Parathyroid adenoma (tissue), 2 donors: ENCODE data around the gene TMEM151B.
A peak's percentile ranks its signal among the peaks of the same experiment; 100 is the strongest.

Source experiments
- H2AFZ ChIP-seq: fragments of 300-600 bp; sonication (generic); one replicate; pipeline ENCODE4 v1.7.0; 2017; ENCODE audit warnings: antibody characterized with exemption, mild to moderate bottlenecking
- H3K27ac ChIP-seq: fragments of 300-600 bp; sonication (generic); one replicate; pipeline ENCODE4 v1.7.0; 2017
- H3K27me3 ChIP-seq: fragments of 300-600 bp; sonication (generic); one replicate; pipeline ENCODE4 v1.7.0; 2017; ENCODE audit warnings: low read length; ENCODE audit not compliant: control insufficient read depth, insufficient read depth
- H3K36me3 ChIP-seq: fragments of 300-600 bp; sonication (generic); one replicate; pipeline ENCODE4 v1.7.0; 2017; ENCODE audit warnings: low read length; ENCODE audit not compliant: control insufficient read depth, insufficient read depth
- H3K4me1 ChIP-seq: fragments of 300-600 bp; sonication (generic); one replicate; pipeline ENCODE4 v1.7.0; 2017; ENCODE audit warnings: control low read depth
- H3K4me2 ChIP-seq: fragments of 300-600 bp; sonication (generic); one replicate; pipeline ENCODE4 v1.7.0; 2017; ENCODE audit warnings: low read length
- H3K4me3 ChIP-seq: fragments of 300-600 bp; sonication (generic); one replicate; pipeline ENCODE4 v1.7.0; 2017; ENCODE audit warnings: low read depth, low read length
- H3K79me2 ChIP-seq: fragments of 300-600 bp; sonication (generic); one replicate; pipeline ENCODE4 v1.7.0; 2017; ENCODE audit warnings: control low read depth
- H3K9ac ChIP-seq: fragments of 300-600 bp; sonication (generic); one replicate; pipeline ENCODE4 v1.7.0; 2017; ENCODE audit warnings: mild to moderate bottlenecking
- H3K9me3 ChIP-seq: fragments of 300-600 bp; sonication (generic); one replicate; pipeline ENCODE4 v1.7.0; 2017; ENCODE audit warnings: low read length; ENCODE audit not compliant: control insufficient read depth
- CTCF ChIP-seq: fragments of 300-600 bp; sonication (generic); IDR thresholded peaks from one replicate; pipeline ENCODE4 v1.7.0; 2017; ENCODE audit warnings: antibody characterized with exemption, mild to moderate bottlenecking
- donor health status: primary hyperparathyroidism.

Gene TMEM151B

DNA sequence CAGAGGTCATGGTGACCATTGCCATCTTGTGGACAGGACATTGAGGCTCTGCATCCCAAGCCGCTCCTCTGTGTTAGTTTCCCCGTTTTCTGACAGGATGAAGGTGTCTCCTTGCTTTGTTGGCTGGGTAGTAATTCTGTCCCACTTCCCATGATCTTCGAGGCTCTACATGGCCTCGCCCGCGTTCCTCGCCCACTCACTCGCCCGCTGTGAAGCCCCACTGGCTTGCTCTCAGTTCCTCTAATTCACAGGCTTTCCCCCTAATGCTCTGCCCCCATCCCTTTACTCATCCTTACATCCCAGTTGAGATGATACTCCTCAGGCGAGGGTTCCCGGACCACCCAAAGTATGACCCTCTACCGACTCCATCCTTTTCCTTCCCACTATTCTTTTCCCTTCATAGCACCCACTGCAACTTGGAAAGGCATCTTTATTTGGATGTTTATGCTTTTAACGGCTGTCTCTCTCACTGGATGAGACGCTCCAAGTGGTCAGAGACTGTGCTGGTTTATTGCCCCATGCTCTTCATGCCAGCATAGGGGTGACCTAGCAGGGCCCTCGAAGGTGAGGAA lies 12.4 kb upstream of the TMEM151B start:
- Histone ChIP-seq H3K4me1 (peaks cover 12% of the 10 kb centered on the region), H2AFZ (peak overlapping the region; percentile 97), H3K79me2 (no peaks in the 10 kb centered on the region), H3K9ac (peak overlapping the region; percentile 0), H3K4me3 (peak overlapping the region; percentile 67), H3K36me3 (no peaks in the 10 kb centered on the region), H3K4me2 (peak overlapping the region; percentile 84), H3K9me3 (no peaks in the 10 kb centered on the region), H3K27me3 (no peaks in the 10 kb centered on the region), H3K27ac (peak overlapping the region; percentile 81)
- TF ChIP-seq CTCF = no peak

DNA sequence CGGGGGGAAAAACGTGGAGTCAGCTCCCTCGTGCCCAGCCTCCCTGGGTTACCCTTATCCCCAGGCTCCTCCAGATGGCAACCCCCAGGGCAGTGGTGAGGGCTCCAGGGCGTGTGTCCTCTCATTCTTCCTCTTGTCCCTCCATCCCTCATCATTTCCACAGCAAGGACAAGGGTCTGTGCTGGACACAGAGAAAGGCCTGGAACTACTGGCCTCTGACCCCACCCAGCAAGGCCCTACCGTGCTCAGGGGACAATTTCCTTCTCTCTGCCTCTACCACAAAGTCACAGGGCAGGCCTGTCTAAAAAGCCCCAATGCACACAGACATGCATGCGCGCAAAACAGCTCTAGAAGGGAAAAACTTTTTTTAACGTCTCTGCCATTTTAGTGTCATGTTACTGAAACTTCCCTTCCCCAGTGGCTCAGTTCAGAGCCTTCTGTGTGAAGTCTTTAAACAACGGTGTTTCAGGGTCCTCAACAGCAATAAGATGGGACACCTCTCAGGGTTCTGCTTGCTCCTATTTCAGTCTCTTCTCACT lies 11.9 kb upstream of the TMEM151B start:
- Histone ChIP-seq H3K36me3 (no peaks in the 10 kb centered on the region), H3K27ac (no peak overlapping the region)

DNA sequence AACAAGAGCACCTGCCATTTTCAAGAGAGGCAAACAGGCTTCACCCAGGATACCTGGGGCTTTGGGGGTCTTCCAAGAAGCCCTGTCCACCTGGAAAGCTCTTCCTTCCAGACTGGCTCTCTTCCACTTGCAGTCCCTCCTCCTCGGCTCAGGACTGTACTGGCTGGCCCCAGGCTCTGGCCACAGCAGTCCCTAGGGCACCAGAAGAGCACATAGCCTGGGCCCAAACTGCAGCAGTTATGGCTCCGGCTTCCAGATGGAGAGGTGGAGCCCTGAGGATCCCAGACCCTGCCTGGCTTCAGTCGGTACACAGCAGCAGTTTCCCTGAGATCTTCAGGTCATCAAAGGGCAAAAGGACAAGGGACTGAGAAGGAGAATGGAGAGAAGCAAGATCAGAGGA lies 11.3 kb upstream of the TMEM151B start:
- Histone ChIP-seq H3K4me3 (no peak overlapping the region), H3K36me3 (no peaks in the 10 kb centered on the region), H3K27me3 (no peaks in the 10 kb centered on the region), H3K27ac (no peak overlapping the region), H3K9me3 (no peaks in the 10 kb centered on the region), H3K4me2 (no peak overlapping the region), H3K79me2 (no peaks in the 10 kb centered on the region), H2AFZ (no peak overlapping the region), H3K4me1 (peaks cover 20% of the 10 kb centered on the region), H3K9ac (no peak overlapping the region)
- no peak for TF ChIP-seq CTCF

More for the DNA sequence above, 11.9 kb upstream of the TMEM151B start:
- peaks cover 15% of the 10 kb centered on the region for H3K4me1 ChIP-seq
- TF ChIP-seq CTCF = no peak
- no peak overlapping the region for H3K4me2 ChIP-seq
- no peak overlapping the region for H3K4me3 ChIP-seq
- peak overlapping the region; percentile 97 for H2AFZ ChIP-seq
- H3K9ac ChIP-seq = no peak overlapping the region
- H3K79me2 ChIP-seq = no peaks in the 10 kb centered on the region
- no peaks in the 10 kb centered on the region for H3K27me3 ChIP-seq
- no peaks in the 10 kb centered on the region for H3K9me3 ChIP-seq

GRCh38 chr6:44260011-44260410 lies 10.2 kb upstream of the TMEM151B start:
- H3K36me3 ChIP-seq = no peaks in the 10 kb centered on the region
- H3K27me3 ChIP-seq = no peaks in the 10 kb centered on the region
- no peak overlapping the region for H2AFZ ChIP-seq
- no peak overlapping the region for H3K9ac ChIP-seq
- no peak overlapping the region for H3K27ac ChIP-seq
- H3K4me1 ChIP-seq = peaks cover 27% of the 10 kb centered on the region
- H3K4me2 ChIP-seq = no peak overlapping the region
- H3K9me3 ChIP-seq = no peaks in the 10 kb centered on the region
- no peak for TF ChIP-seq CTCF
- H3K79me2 ChIP-seq = no peaks in the 10 kb centered on the region
- H3K4me3 ChIP-seq = no peak overlapping the region
